ENCODE data around the gene DNAH2. TPM values are rescaled to one million over a fixed set of nuclear protein-coding genes. Genes with fewer than 3 reads are reported as not detected.

Gene DNAH2
- total RNA-seq, 1 experiment from 2014 or later: 0.15 TPM

GRCh38 chr17:7880076-7880868 is 162.7 kb downstream of the DNAH2 start:
- no peak overlapping the region for H4K5ac ChIP-seq (ENCODE audit: insufficient read length, low read depth, low read length)
- H3T11ph ChIP-seq (ENCODE audit: low read length): no peak overlapping the region
- H3K4ac ChIP-seq (ENCODE audit: low read depth, low read length): no peak overlapping the region
- no peak for DNase-seq
- no peaks in the 10 kb centered on the region for H3K27me3 ChIP-seq (ENCODE audit: insufficient read depth, low read length)
- H4K20me1 ChIP-seq (ENCODE audit: control insufficient read depth, insufficient read depth, insufficient read length): no peaks in the 10 kb centered on the region
- H3K9ac ChIP-seq (ENCODE audit: extremely low read depth, insufficient read length, low read length): no peak overlapping the region
- H3K27me3 Mint-ChIP-seq (ENCODE audit: low read depth): no peaks in the 10 kb centered on the region
- H3K4me1 ChIP-seq (ENCODE audit: insufficient read depth, low read length): no peaks in the 10 kb centered on the region
- H3K36me3 Mint-ChIP-seq (ENCODE audit: insufficient read depth in 1 of 3, low read depth in 3 of 3): peaks cover 0 to 7% (median 0%) of the 10 kb centered on the region in 3 experiments; a peak in 1 of 7 replicates
- no peaks in the 10 kb centered on the region for H3K23me2 ChIP-seq (ENCODE audit: insufficient read length, low read depth, low read length, poor library complexity, severe bottlenecking)
- no peak overlapping the region for H4K91ac ChIP-seq (ENCODE audit: insufficient read length, low read depth, low read length)
- H3K4me1 Mint-ChIP-seq: peaks cover 0 to 3% of the 10 kb centered on the region in 2 experiments; a peak in 2 of 4 replicates
- no peak overlapping the region for H2BK15ac ChIP-seq (ENCODE audit: low read depth, low read length)
- H3K14ac ChIP-seq (ENCODE audit: insufficient read depth, low read length): no peak overlapping the region
- no peak overlapping the region for H3K27ac Mint-ChIP-seq
- no peak overlapping the region for H2BK12ac ChIP-seq (ENCODE audit: insufficient read length, low read depth, low read length)
- no CpG with 5 or more reads among the region's 3 CpGs for WGBS (ENCODE audit: extremely low coverage, insufficient read length, low lambda C conversion rate)
- H2BK120ac ChIP-seq (ENCODE audit: low read depth, low read length, poor library complexity, severe bottlenecking): no peak overlapping the region
- TF ChIP-seq CTCF (conservative IDR thresholded peaks at IDR 0.05): no peak
- no peaks in the 10 kb centered on the region for H3K9me3 Mint-ChIP-seq
- H2AK5ac ChIP-seq (ENCODE audit: insufficient read length, low read length): no peak overlapping the region
- H4K8ac ChIP-seq (replicated peaks; ENCODE audit: insufficient read length, low read depth, low read length): no peak overlapping the region
- H3K23ac ChIP-seq (ENCODE audit: insufficient read length, low read depth, low read length): no peak overlapping the region
- H3K9me3 ChIP-seq (ENCODE audit: control insufficient read depth, low read depth, low read length): no peaks in the 10 kb centered on the region
- H2AFZ ChIP-seq (ENCODE audit: low read length): no peak overlapping the region
- no peak overlapping the region for H2BK20ac ChIP-seq (ENCODE audit: low read depth, low read length, poor library complexity, severe bottlenecking)
- no peak overlapping the region for H3K4me3 Mint-ChIP-seq
- no peak overlapping the region for H3K27ac ChIP-seq (ENCODE audit: insufficient read length, low read depth, low read length)
- H3K79me2 ChIP-seq (ENCODE audit: insufficient read depth, low read length): no peaks in the 10 kb centered on the region
- no peak overlapping the region for H2BK5ac ChIP-seq (ENCODE audit: insufficient read length, low read length)
- no peaks in the 10 kb centered on the region for H3K79me1 ChIP-seq (ENCODE audit: insufficient read depth, low read depth, low read length, poor library complexity, severe bottlenecking)
- H3K56ac ChIP-seq (ENCODE audit: insufficient read length, low read depth, low read length): no peak overlapping the region
- H3K18ac ChIP-seq (ENCODE audit: insufficient read length, low read depth, low read length): no peak overlapping the region
- H3K4me2 ChIP-seq (ENCODE audit: insufficient read depth, insufficient read length, low read length): no peak overlapping the region
